ENCODE results near the gene SEC11C.
A peak's percentile ranks its signal among the peaks of the same experiment; 100 is the strongest.

The SEC11C gene

GRCh38 chr18:59139615-59140301 is at the start of gene SEC11C:
Gene SEC11C, plus strand, starts transcription at chr18:59139884. Its CDS starts 65 bp downstream, at chr18:59139949.
- Histone ChIP-seq H3K36me3 (ENCODE audit: control insufficient read depth, insufficient read depth, low read length) (no peaks in the 10 kb centered on the region), H3K9me3 (ENCODE audit: control insufficient read depth, insufficient read depth, low read depth, low read length) (no peaks in the 10 kb centered on the region), H3K4me1 (ENCODE audit: control insufficient read depth, insufficient read depth, low read length) (no peaks in the 10 kb centered on the region; the same call in 1 of the 2 replicates), H3K27me3 (ENCODE audit: control insufficient read depth, insufficient read depth, low read length) (peaks cover 21% of the 10 kb centered on the region; the same call in 1 of the 2 replicates), H3K4me3 (ENCODE audit: low read depth, low read length) (peak within 1 kb of the TSS; percentile 99), H3K27ac (ENCODE audit: low read depth, low read length) (peak within 1 kb of the TSS; percentile 98), H3K9ac (ENCODE audit: low read length) (peak within 1 kb of the TSS; percentile 99)

GRCh38 chr18:59090966-59091603 is 48.6 kb upstream of the SEC11C start:
- Histone ChIP-seq H3K27ac (ENCODE audit: low read depth, low read length) (no peak overlapping the region), H3K4me1 (ENCODE audit: control insufficient read depth, insufficient read depth, low read length) (peaks cover 8% of the 10 kb centered on the region), H3K9me3 (ENCODE audit: control insufficient read depth, insufficient read depth, low read depth, low read length) (no peaks in the 10 kb centered on the region), H3K9ac (ENCODE audit: low read length) (no peak overlapping the region), H3K36me3 (ENCODE audit: control insufficient read depth, insufficient read depth, low read length) (no peaks in the 10 kb centered on the region), H3K4me3 (ENCODE audit: low read depth, low read length) (no peak overlapping the region), H3K27me3 (ENCODE audit: control insufficient read depth, insufficient read depth, low read length) (no peaks in the 10 kb centered on the region)

DNA sequence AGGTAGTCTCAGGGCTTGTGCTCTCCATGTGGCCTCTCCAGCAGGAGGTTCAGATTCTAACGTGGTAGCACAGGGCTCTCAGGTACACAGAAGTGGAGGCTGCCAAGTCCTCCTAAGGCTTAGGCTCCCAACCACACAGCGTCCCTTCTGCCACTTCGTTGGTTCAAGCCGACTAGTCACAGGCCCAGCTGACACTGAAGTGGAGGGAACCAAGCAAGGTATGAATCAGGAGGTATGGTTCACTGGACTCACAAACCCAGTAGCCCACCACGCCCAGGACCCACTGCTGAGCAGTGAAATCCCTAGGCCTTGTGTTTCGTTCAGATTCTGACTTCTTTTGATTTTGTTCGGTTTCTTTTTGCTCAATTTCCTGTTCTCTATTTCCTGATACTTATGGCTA is 46.0 kb upstream of the SEC11C start:
- Histone ChIP-seq H3K9me3 (ENCODE audit: control insufficient read depth, insufficient read depth, low read depth, low read length) (no peaks in the 10 kb centered on the region), H3K4me3 (ENCODE audit: low read depth, low read length) (no peak overlapping the region), H3K27ac (ENCODE audit: low read depth, low read length) (no peak overlapping the region), H3K4me1 (ENCODE audit: control insufficient read depth, insufficient read depth, low read length) (peaks cover 8% of the 10 kb centered on the region), H3K36me3 (ENCODE audit: control insufficient read depth, insufficient read depth, low read length) (no peaks in the 10 kb centered on the region), H3K27me3 (ENCODE audit: control insufficient read depth, insufficient read depth, low read length) (no peaks in the 10 kb centered on the region), H3K9ac (ENCODE audit: low read length) (no peak overlapping the region)

GRCh38 chr18:59094569-59094968 is 45.1 kb upstream of the SEC11C start:
- Histone ChIP-seq H3K9me3 (ENCODE audit: control insufficient read depth, insufficient read depth, low read depth, low read length) (no peaks in the 10 kb centered on the region), H3K27me3 (ENCODE audit: control insufficient read depth, insufficient read depth, low read length) (no peaks in the 10 kb centered on the region), H3K36me3 (ENCODE audit: control insufficient read depth, insufficient read depth, low read length) (no peaks in the 10 kb centered on the region), H3K9ac (ENCODE audit: low read length) (no peak overlapping the region), H3K4me3 (ENCODE audit: low read depth, low read length) (no peak overlapping the region), H3K4me1 (ENCODE audit: control insufficient read depth, insufficient read depth, low read length) (peaks cover 8% of the 10 kb centered on the region), H3K27ac (ENCODE audit: low read depth, low read length) (no peak overlapping the region)

- no peaks in the 10 kb centered on the region for H3K36me3 ChIP-seq (ENCODE audit: control insufficient read depth, insufficient read depth, low read length)
- peaks cover 4% of the 10 kb centered on the region for H3K4me1 ChIP-seq (ENCODE audit: control insufficient read depth, insufficient read depth, low read length)
- H3K27ac ChIP-seq (ENCODE audit: low read depth, low read length) = no peak overlapping the region
- H3K9ac ChIP-seq (ENCODE audit: low read length) = no peak overlapping the region
- no peak overlapping the region for H3K4me3 ChIP-seq (ENCODE audit: low read depth, low read length)
- peaks cover 5% of the 10 kb centered on the region; the same call in 1 of the 2 replicates for H3K27me3 ChIP-seq (ENCODE audit: control insufficient read depth, insufficient read depth, low read length)
- no peaks in the 10 kb centered on the region for H3K9me3 ChIP-seq (ENCODE audit: control insufficient read depth, insufficient read depth, low read depth, low read length)
Measured at GRCh38 chr18:59096098-59096789, 43.4 kb upstream of the SEC11C start.

DNA sequence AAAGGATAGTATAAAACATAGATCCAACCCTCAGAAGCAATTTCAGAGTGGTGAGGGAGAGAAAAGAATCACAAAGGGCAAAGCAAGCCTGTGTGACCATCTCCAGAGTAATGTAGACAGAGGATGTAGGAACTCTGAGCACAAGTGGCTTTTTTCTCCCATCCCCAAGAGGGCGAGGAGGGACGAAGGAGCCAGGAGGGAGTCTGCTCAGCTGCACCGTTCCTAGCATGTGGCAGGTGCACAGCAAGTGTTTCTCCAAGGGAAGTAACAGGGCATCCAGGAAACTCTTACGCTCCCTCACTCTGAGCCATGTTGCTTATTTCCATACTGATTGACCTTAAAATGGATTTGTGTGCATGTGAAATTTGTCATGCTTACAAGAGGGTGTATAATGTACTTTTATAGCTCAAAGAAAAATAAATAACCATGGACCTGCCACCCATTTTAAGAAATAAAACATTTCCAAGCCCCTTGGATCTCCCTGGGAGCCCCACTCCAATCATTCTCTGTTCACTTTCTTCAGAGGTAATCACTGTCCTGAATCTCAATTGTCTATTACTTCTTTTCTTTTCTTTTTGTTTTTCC is 37.8 kb upstream of the SEC11C start:
- Histone ChIP-seq H3K9ac (ENCODE audit: low read length) (no peak overlapping the region), H3K4me3 (ENCODE audit: low read depth, low read length) (no peak overlapping the region), H3K36me3 (ENCODE audit: control insufficient read depth, insufficient read depth, low read length) (no peaks in the 10 kb centered on the region), H3K27me3 (ENCODE audit: control insufficient read depth, insufficient read depth, low read length) (peaks cover 14% of the 10 kb centered on the region; the same call in 1 of the 2 replicates), H3K27ac (ENCODE audit: low read depth, low read length) (no peak overlapping the region), H3K4me1 (ENCODE audit: control insufficient read depth, insufficient read depth, low read length) (no peaks in the 10 kb centered on the region), H3K9me3 (ENCODE audit: control insufficient read depth, insufficient read depth, low read depth, low read length) (no peaks in the 10 kb centered on the region)

DNA sequence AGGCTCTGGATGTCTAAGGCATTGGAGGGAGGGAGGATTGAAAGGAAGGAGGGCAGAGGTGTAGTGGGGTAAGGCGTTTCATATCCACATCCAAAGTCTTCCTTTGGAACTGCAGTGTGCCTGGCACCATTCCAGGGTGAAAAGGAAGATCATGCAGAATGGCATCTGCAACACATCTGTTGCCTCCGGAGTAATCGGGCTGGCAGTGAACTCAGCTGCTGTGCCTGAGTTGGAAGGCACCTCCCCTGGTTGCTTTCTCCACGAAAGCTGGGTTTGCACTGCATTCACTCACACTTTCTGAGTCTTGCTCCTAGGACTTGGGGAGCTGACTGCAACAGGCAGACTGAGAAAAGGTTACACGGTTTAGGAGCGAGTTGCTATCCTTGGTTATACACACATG is 30.3 kb upstream of the SEC11C start:
- no peak overlapping the region for H3K27ac ChIP-seq (ENCODE audit: low read depth, low read length)
- H3K36me3 ChIP-seq (ENCODE audit: control insufficient read depth, insufficient read depth, low read length) = no peaks in the 10 kb centered on the region
- no peak overlapping the region for H3K9ac ChIP-seq (ENCODE audit: low read length)
- H3K9me3 ChIP-seq (ENCODE audit: control insufficient read depth, insufficient read depth, low read depth, low read length) = no peaks in the 10 kb centered on the region
- peaks cover 27% of the 10 kb centered on the region; the same call in 1 of the 2 replicates for H3K27me3 ChIP-seq (ENCODE audit: control insufficient read depth, insufficient read depth, low read length)
- H3K4me3 ChIP-seq (ENCODE audit: low read depth, low read length) = no peak overlapping the region
- no peaks in the 10 kb centered on the region for H3K4me1 ChIP-seq (ENCODE audit: control insufficient read depth, insufficient read depth, low read length)

DNA sequence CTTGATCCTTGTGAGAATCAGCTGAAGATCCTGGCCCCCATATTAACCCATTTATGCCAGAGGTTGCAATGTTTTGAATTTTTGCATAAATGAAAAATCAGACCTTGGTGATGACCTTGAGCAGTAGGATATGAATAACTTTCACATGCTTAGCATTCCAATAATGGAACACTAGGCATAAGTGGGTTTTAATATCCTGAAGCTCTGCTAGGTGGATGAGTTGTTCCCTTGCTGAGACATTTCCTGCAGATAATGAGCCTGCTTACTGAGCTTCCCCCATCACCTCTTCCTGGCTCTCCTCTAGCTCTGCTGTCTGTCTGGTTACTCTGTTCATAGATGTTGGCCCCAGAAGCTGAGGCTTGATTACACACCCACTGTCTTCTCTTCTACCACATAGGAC is 25.5 kb upstream of the SEC11C start:
- Histone ChIP-seq H3K9ac (ENCODE audit: low read length) (no peak overlapping the region), H3K27ac (ENCODE audit: low read depth, low read length) (no peak overlapping the region), H3K27me3 (ENCODE audit: control insufficient read depth, insufficient read depth, low read length) (peaks cover 25% of the 10 kb centered on the region; the same call in 1 of the 2 replicates), H3K9me3 (ENCODE audit: control insufficient read depth, insufficient read depth, low read depth, low read length) (no peaks in the 10 kb centered on the region), H3K4me1 (ENCODE audit: control insufficient read depth, insufficient read depth, low read length) (no peaks in the 10 kb centered on the region), H3K4me3 (ENCODE audit: low read depth, low read length) (no peak overlapping the region), H3K36me3 (ENCODE audit: control insufficient read depth, insufficient read depth, low read length) (no peaks in the 10 kb centered on the region)

GRCh38 chr18:59123588-59124369 is 15.9 kb upstream of the SEC11C start:
- no peaks in the 10 kb centered on the region for H3K4me1 ChIP-seq (ENCODE audit: control insufficient read depth, insufficient read depth, low read length)
- H3K9me3 ChIP-seq (ENCODE audit: control insufficient read depth, insufficient read depth, low read depth, low read length) = no peaks in the 10 kb centered on the region
- H3K27me3 ChIP-seq (ENCODE audit: control insufficient read depth, insufficient read depth, low read length) = peaks cover 37% of the 10 kb centered on the region
- no peak overlapping the region for H3K4me3 ChIP-seq (ENCODE audit: low read depth, low read length)
- no peak overlapping the region for H3K27ac ChIP-seq (ENCODE audit: low read depth, low read length)
- H3K9ac ChIP-seq (ENCODE audit: low read length) = no peak overlapping the region
- H3K36me3 ChIP-seq (ENCODE audit: control insufficient read depth, insufficient read depth, low read length) = no peaks in the 10 kb centered on the region

- H3K27me3 ChIP-seq (ENCODE audit: control insufficient read depth, insufficient read depth, low read length) = peaks cover 41% of the 10 kb centered on the region
- no peak overlapping the region for H3K27ac ChIP-seq (ENCODE audit: low read depth, low read length)
- H3K36me3 ChIP-seq (ENCODE audit: control insufficient read depth, insufficient read depth, low read length) = no peaks in the 10 kb centered on the region
- H3K4me3 ChIP-seq (ENCODE audit: low read depth, low read length) = no peak overlapping the region
- no peaks in the 10 kb centered on the region for H3K9me3 ChIP-seq (ENCODE audit: control insufficient read depth, insufficient read depth, low read depth, low read length)
- no peak overlapping the region for H3K9ac ChIP-seq (ENCODE audit: low read length)
- no peaks in the 10 kb centered on the region for H3K4me1 ChIP-seq (ENCODE audit: control insufficient read depth, insufficient read depth, low read length)
Measured at GRCh38 chr18:59124370-59124704, 15.3 kb upstream of the SEC11C start.

Measured in HUES6 (cell line).